ENCODE measurements around the gene LRFN2. TPM values are rescaled to one million over a fixed set of nuclear protein-coding genes. Genes with fewer than 3 reads are reported as not detected.

The LRFN2 gene
- total RNA-seq, 1 experiment from 2014 or later = 0.28 TPM

DNA sequence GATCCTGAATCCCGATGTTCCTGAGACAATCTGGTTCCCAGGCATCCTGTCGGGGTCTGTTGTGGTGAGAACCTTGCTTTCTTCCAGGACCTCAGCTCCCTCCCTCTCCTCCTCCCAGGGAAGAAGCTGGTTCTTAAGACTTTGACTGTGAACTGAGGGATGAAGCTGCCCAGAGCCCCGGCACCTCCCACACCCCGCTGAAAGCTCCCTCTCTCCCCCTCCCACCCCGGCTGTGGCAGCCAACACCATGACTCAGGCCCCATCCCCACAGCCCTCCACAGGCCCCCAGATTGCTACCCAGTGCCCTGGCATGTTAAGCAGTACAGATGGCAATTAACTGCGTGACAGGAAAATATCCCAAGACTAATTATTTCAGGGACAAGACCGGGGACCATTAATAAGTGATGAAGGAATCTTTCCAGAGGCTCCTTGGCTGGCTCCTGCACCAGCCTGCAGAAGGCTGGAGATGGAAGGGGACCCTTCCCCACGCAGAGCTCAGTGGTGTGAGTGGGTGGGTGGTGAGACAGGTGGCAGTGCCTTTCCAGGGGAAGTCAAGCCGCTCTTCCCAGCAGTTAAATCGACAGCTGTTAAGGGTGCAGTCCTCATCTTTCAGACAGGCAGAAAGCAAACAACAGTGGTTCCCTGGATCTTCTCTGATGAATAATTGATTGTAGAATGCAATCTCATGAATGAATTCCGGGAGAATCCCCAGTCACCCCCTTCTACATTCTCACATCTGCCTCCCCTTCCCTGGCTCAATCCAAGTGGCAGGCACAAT lies 237.9 kb downstream of the LRFN2 start:
- no peak overlapping the region for H3K4me3 ChIP-seq (ENCODE audit: insufficient read depth, low read depth, low read length)
- no peaks in the 10 kb centered on the region for H3K36me3 ChIP-seq (replicated peaks; ENCODE audit: control insufficient read depth, insufficient read depth, low read length)
- DNase-seq = peak; percentile 39
- no peaks in the 10 kb centered on the region for H3K27me3 ChIP-seq (ENCODE audit: control insufficient read depth, insufficient read depth, low read length)

DNA sequence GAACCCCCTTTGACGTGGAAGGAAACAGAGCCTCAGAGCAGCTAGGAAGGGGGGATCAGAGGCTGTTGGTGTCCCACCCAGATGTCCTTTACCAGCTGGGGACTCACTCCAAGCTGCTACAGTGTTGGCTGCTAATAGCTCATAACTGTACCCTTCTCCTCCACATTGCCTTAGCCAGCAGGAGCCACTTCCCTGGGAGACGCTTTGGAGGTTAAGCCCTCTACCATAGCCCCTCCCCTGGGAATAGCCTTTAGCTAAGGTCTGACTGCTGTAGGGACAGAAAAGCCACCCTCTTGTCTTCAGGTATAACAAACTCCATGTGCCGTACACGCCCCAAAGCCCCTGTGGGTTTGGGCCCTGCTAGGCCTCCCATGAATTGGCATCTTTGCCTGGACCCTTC lies 238.6 kb downstream of the LRFN2 start:
- Histone ChIP-seq H3K4me3 (ENCODE audit: insufficient read depth, low read depth, low read length) (no peak overlapping the region), H3K36me3 (replicated peaks; ENCODE audit: control insufficient read depth, insufficient read depth, low read length) (no peaks in the 10 kb centered on the region), H3K27me3 (ENCODE audit: control insufficient read depth, insufficient read depth, low read length) (no peaks in the 10 kb centered on the region)
- peak; percentile 20 for DNase-seq

DNA sequence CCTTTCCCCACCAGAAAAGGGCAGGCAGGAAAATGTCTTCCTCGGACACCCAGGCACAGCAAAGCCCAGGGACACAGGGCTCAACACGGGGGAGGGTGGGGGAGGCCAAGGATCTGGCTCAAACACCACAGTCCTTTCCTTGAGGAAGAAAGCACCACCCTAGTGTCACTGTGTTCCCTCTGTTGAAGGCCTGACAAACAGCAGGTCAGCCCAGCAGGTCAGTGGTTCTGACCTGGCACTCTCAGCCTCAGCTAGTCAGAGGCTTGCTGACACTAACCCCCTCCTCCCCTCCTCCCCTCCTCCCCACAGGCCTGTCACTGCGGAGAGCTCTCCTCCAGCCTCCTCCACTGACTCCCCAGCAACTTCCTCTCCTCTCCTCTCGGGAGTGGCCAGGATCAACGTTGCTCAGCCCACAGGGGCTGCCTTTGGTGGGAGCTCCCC lies 239.6 kb downstream of the LRFN2 start:
- no peaks in the 10 kb centered on the region for H3K36me3 ChIP-seq (replicated peaks; ENCODE audit: control insufficient read depth, insufficient read depth, low read length)
- no peak overlapping the region for H3K4me3 ChIP-seq (ENCODE audit: insufficient read depth, low read depth, low read length)
- H3K27me3 ChIP-seq (ENCODE audit: control insufficient read depth, insufficient read depth, low read length) = no peaks in the 10 kb centered on the region
- DNase-seq = peak; percentile 66

DNA sequence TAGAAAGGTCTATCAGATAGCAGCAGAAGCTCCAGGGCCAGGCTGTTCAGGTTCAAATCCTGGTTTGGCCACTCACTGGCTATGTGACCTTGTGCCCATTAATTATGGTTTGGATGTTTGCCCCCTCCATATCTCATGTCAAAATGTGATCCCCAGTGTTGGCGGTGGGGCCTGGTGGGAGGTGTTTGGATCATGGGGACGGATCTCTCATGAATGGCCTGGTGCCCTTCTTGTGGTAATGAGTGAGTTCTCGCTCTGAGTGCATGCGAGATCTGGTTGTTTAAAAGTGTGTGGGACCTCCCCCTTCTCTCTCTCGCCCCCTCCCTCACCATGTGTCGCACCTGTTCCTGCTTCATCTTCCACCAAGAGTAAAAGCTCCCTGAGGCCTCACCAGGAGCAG lies 240.9 kb downstream of the LRFN2 start:
- no peak for DNase-seq
- Histone ChIP-seq H3K36me3 (replicated peaks; ENCODE audit: control insufficient read depth, insufficient read depth, low read length) (no peaks in the 10 kb centered on the region), H3K4me3 (ENCODE audit: insufficient read depth, low read depth, low read length) (no peak overlapping the region), H3K27me3 (ENCODE audit: control insufficient read depth, insufficient read depth, low read length) (no peaks in the 10 kb centered on the region)

DNA sequence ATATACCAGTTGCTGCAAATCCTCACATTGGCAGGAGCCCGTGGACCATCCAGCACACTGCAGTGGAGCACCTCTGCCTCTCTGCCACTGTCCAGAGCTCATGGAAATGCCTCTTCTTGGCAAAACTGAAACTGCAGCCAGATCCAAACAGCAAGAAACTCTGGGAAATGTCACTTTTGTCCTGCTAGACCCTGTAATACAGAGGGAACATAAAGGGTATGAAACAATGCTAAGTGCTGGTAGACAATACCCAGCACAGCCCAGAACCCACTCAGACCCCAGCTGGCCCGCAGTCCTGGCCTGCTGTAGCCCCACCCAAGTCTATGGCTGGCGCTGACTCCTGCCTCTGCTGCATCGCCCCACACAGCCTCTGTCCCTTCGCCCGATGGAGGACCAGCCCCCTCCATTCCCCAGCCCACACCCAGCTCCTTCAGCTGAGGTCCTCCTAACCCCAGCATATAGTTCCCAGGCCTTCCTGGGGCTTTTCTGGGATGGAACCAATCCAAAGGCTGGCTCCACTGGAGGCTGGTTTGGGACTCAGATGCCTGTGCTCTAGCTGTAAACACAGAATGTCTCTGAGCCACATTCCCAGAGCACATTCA lies 242.5 kb downstream of the LRFN2 start:
- H3K4me3 ChIP-seq (ENCODE audit: insufficient read depth, low read depth, low read length) = no peak overlapping the region
- H3K36me3 ChIP-seq (replicated peaks; ENCODE audit: control insufficient read depth, insufficient read depth, low read length) = no peaks in the 10 kb centered on the region
- no peaks in the 10 kb centered on the region for H3K27me3 ChIP-seq (ENCODE audit: control insufficient read depth, insufficient read depth, low read length)
- peak; percentile 35 for DNase-seq

DNA sequence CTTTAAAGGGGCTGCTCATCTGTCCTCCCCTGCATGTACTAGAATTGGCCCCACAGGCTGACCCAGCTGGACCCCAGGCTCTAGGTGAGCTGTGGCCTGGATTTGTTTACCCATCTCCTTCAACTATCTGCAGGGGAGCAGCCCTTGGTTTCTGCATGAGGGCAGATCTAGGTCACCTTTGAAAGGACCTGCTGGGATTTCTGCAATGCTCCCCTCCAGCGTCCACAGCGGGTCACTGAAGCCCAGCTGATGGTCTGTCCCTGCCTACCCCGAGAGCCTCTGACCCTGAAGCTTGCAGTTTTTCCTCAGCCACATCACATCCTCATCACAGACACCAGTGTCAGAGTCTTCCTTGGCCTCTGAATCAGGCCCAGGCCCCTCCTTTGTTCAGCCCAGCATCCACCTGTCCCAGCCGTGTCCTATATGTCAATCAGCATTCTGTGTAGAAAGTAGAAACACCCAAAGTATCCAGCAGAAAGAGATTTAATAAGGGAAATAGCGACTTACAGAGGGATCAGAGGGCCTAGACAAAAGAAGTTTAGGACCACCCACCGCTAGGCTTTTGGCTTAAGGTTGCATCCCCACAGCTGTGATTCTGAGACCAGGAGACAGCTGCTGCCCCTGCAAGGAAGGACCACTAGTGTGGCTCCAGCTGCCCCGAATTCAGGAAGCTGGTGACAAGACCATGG lies 243.1 kb downstream of the LRFN2 start:
- DNase-seq = peak; percentile 57
- Histone ChIP-seq H3K4me3 (ENCODE audit: insufficient read depth, low read depth, low read length) (no peak overlapping the region), H3K27me3 (ENCODE audit: control insufficient read depth, insufficient read depth, low read length) (no peaks in the 10 kb centered on the region; the same call in 1 of the 2 replicates), H3K36me3 (replicated peaks; ENCODE audit: control insufficient read depth, insufficient read depth, low read length) (no peaks in the 10 kb centered on the region)

DNA sequence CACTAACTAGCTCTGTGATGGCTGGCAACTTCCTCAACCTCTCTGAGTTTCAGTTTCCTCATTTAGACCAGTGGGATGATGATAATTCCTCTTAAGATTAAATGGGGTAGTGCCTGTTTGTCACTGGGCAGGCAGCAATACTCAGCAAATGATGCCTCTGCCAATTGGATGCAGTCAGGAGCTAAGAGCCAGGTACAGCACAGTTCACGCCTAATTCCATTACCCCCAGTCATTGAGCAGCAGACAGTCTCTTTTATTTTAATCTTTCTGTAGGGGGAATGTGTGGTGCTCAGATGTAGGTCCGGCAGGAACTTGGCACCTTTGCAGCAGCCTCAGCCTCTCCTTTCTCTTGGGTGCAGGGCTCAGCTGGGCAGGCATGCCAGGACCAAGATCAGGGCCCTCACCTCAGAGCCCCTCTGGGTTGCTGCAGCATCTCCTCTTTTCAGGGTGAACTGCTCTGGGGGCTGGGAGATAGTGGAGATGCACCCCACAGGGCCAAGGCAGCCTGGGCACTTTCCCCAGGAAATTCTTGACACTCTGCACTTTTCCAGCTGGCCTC lies 243.8 kb downstream of the LRFN2 start:
- Histone ChIP-seq H3K27me3 (ENCODE audit: control insufficient read depth, insufficient read depth, low read length) (no peaks in the 10 kb centered on the region; the same call in 1 of the 2 replicates), H3K4me3 (ENCODE audit: insufficient read depth, low read depth, low read length) (no peak overlapping the region), H3K36me3 (replicated peaks; ENCODE audit: control insufficient read depth, insufficient read depth, low read length) (no peaks in the 10 kb centered on the region)
- DNase-seq = no peak

DNA sequence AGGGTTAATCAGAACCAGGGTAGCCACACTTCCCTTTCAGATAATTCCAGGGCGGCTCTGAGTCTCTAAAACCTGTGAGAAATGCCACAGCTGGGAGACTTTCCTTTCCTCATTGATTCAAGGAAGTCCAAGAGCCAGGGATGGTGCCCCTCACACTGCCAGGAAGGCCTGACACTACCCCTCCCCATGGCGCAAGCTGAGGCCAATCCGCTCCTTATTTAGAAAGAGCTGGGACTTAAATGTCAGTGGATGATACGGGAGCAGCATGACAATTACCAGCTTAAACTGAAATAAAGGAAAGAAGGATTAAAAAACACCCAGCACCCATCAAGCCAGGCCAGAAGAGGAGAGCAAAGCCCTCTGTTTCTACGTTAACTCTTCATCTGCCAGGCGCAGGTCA lies 244.4 kb downstream of the LRFN2 start:
- Histone ChIP-seq H3K4me3 (ENCODE audit: insufficient read depth, low read depth, low read length) (no peak overlapping the region), H3K27me3 (ENCODE audit: control insufficient read depth, insufficient read depth, low read length) (no peaks in the 10 kb centered on the region; the same call in 1 of the 2 replicates), H3K36me3 (replicated peaks; ENCODE audit: control insufficient read depth, insufficient read depth, low read length) (no peaks in the 10 kb centered on the region)
- DNase-seq = peak; percentile 43

DNA sequence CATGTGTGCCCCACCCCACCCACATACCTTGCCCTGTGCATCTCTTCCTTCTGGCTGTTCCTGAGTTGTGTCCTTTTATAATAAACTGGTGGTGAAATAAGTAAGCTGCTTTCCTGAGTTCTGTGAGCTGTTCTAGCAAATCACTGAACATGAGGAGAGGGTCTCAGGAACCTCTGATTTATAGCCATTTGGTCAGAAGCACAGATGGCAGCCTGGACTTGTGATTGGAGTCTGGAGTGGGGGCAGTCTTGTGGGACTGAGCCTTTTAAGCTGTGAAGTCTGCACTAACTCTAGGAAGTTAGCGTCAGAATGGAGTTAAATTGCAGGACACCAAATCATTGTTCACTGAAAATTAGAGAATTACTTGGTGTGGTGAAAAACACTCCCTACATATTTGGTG lies 245.4 kb downstream of the LRFN2 start:
- Histone ChIP-seq H3K36me3 (replicated peaks; ENCODE audit: control insufficient read depth, insufficient read depth, low read length) (no peaks in the 10 kb centered on the region), H3K4me3 (ENCODE audit: insufficient read depth, low read depth, low read length) (no peak overlapping the region), H3K27me3 (ENCODE audit: control insufficient read depth, insufficient read depth, low read length) (no peaks in the 10 kb centered on the region; the same call in 1 of the 2 replicates)
- DNase-seq = no peak
